Breast epithelium (tissue), 3 donors: ENCODE measurements around the gene HSPA12B.

Experiments
- CTCF ChIP-seq, 3 donors: fragments of 450-650 bp; IDR thresholded peaks; one replicate each; pipeline ENCODE4 v1.5.1; 2016 to 2017; ENCODE audit warnings: antibody characterized with exemption in 3 of 3, mild to moderate bottlenecking in 3 of 3, moderate library complexity in 3 of 3
- POLR2A ChIP-seq: fragments of 450-650 bp; IDR thresholded peaks from one replicate; pipeline ENCODE4 v1.6.1; 2016; ENCODE audit warnings: antibody characterized with exemption, mild to moderate bottlenecking, moderate library complexity

GRCh38 chr20:3707508-3707899 is 25.0 kb upstream of the HSPA12B start:
- TF ChIP-seq CTCF (IDR thresholded peaks at IDR 0.05), result no peak
- TF ChIP-seq POLR2A, result no peak
